HG03045 (cell line): ENCODE data around the gene GAST.
"Not testable (repeated sequence)": the region's sequence is repeated elsewhere in the genome, so short reads cannot be mapped to it uniquely, and the experiment has no call there.

Experiments used
- ATAC-seq: cut with Tn5 transposase; IDR thresholded peaks from one replicate; pipeline ENCODE4 v1.9.1; 2021; ENCODE audit warnings: mild to moderate bottlenecking, moderate library complexity; ENCODE audit not compliant: unreplicated experiment

GAST gene

GRCh38 chr17:41683441-41684007 lies 28.6 kb upstream of the GAST start:
- ATAC-seq: no peak

GRCh38 chr17:41684035-41684434 lies 28.1 kb upstream of the GAST start:
- no peak for ATAC-seq

GRCh38 chr17:41685753-41686152 lies 26.4 kb upstream of the GAST start:
- not testable (repeated sequence) for ATAC-seq

GRCh38 chr17:41686281-41686680 lies 25.9 kb upstream of the GAST start:
- ATAC-seq: no peak

- ATAC-seq: no peak
These were observed 24.1 kb upstream of the GAST start for GRCh38 chr17:41687828-41688640.

GRCh38 chr17:41688641-41689496 lies 23.3 kb upstream of the GAST start, which contains the start of gene EIF1:
Gene EIF1, plus strand, starts transcription at chr17:41688885. Its CDS starts 154 bp downstream, at chr17:41689039.
- peak; percentile 71 for ATAC-seq

GRCh38 chr17:41689497-41690299 lies 22.4 kb upstream of the GAST start:
- ATAC-seq: no peak

GRCh38 chr17:41690497-41690896 lies 21.6 kb upstream of the GAST start:
- ATAC-seq: no peak

- ATAC-seq: no peak
These were observed 20.9 kb upstream of the GAST start for GRCh38 chr17:41691031-41691777.

- ATAC-seq: no peak
These were observed 19.2 kb upstream of the GAST start for GRCh38 chr17:41692722-41693521.

GRCh38 chr17:41695134-41695661 lies 16.9 kb upstream of the GAST start:
- ATAC-seq: no peak

GRCh38 chr17:41695954-41696757 lies 16.0 kb upstream of the GAST start:
- ATAC-seq: no peak

- ATAC-seq: no peak
These were observed 14.8 kb upstream of the GAST start for GRCh38 chr17:41697122-41697962.

- ATAC-seq: not testable (repeated sequence)
These were observed 11.3 kb upstream of the GAST start for GRCh38 chr17:41700843-41701242.

- ATAC-seq: no peak
These were observed 9.4 kb upstream of the GAST start for GRCh38 chr17:41702712-41703111.

- no peak for ATAC-seq
These were observed 6.7 kb upstream of the GAST start for GRCh38 chr17:41705271-41705991.
